PC-3 (cell line): Measurements from ENCODE around the gene ATXN10. TPM values are rescaled to one million over a fixed set of nuclear protein-coding genes. Genes with fewer than 3 reads are reported as not detected.

Experiments used
- ATAC-seq: fragments of 200-7000 bp; cut with Tn5 transposase; 2 replicates; pipeline ENCODE4 v1.9.1; 2020; ENCODE audit warnings: mild to moderate bottlenecking, moderate library complexity
- BruUV-seq: library from RNA; stranded (reverse); fragments of 400-500 nt; replicated peaks from 2 replicates; lab custom pipeline; 2021; lab: Mats Ljungman, UMichigan
- CTCF ChIA-PET: fragments of 300-600 bp; sonication (Branson Sonifier 250); formaldehyde crosslinking; loops from one replicate; lab custom pipeline; 2022; ENCODE audit warnings: antibody characterized with exemption; lab: Charles Lee
- POLR2A ChIA-PET: fragments of 300-600 bp; sonication (Branson Sonifier 250); formaldehyde crosslinking; loops from one replicate; lab custom pipeline; 2022; ENCODE audit warnings: antibody characterized with exemption; ENCODE audit not compliant: unreplicated experiment; lab: Charles Lee
- DNase-seq: peaks from one replicate; pipeline ENCODE4 v3.0.0-alpha.2; 2015
- H2AFZ ChIP-seq: fragments of 300-600 bp; sonication (generic); 2 replicates; pipeline ENCODE4 v1.6.0; 2016; ENCODE audit warnings: antibody characterized with exemption, low read length
- H3F3A ChIP-seq: fragments of 300-600 bp; sonication (generic); one replicate; pipeline ENCODE4 v1.6.0; 2017; ENCODE audit warnings: antibody characterized with exemption, low read length, control low read depth, mild to moderate bottlenecking; ENCODE audit not compliant: unreplicated experiment
- H3K27ac ChIP-seq: fragments of 300-600 bp; sonication (generic); 2 replicates; pipeline ENCODE4 v1.5.1; 2016; ENCODE audit warnings: mild to moderate bottlenecking, low read length
- H3K27me3 ChIP-seq: fragments of 300-600 bp; sonication (generic); 2 replicates; pipeline ENCODE4 v1.6.1; 2016; ENCODE audit warnings: low read length, mixed read lengths
- H3K36me3 ChIP-seq: fragments of 300-600 bp; sonication (generic); 2 replicates; pipeline ENCODE4 v1.6.1; 2016; ENCODE audit warnings: low read depth, mixed run types, low read length, mixed read lengths
- H3K4me1 ChIP-seq: fragments of 300-600 bp; sonication (generic); 2 replicates; pipeline ENCODE4 v1.5.1; 2016; ENCODE audit warnings: low read length; ENCODE audit not compliant: insufficient read depth
- H3K4me2 ChIP-seq: fragments of 300-600 bp; sonication (generic); 2 replicates; pipeline ENCODE4 v1.6.0; 2016; ENCODE audit warnings: low read length
- H3K4me3 ChIP-seq: fragments of 300-600 bp; sonication (generic); 2 replicates; pipeline ENCODE4 v1.5.1; 2016; ENCODE audit warnings: mild to moderate bottlenecking, low read length, mixed read lengths
- H3K79me2 ChIP-seq: fragments of 300-600 bp; sonication (generic); 2 replicates; pipeline ENCODE4 v1.6.1; 2017; ENCODE audit warnings: low read length, mixed read lengths
- H3K9ac ChIP-seq: fragments of 300-600 bp; sonication (generic); 2 replicates; pipeline ENCODE4 v1.6.0; 2016; ENCODE audit warnings: mild to moderate bottlenecking, low read length
- H3K9me2 ChIP-seq: fragments of 300-600 bp; sonication (generic); replicated peaks from 2 replicates; pipeline ENCODE4 v1.6.1; 2016; ENCODE audit warnings: mixed run types, low read length, mixed read lengths
- H3K9me3 ChIP-seq: fragments of 300-600 bp; sonication (generic); 2 replicates; pipeline ENCODE4 v1.6.1; 2016; ENCODE audit warnings: low read length, mixed read lengths
- H4K20me1 ChIP-seq: fragments of 300-600 bp; sonication (generic); 2 replicates; pipeline ENCODE4 v1.6.1; 2016; ENCODE audit warnings: low read length, mixed read lengths
- CTCF ChIP-seq: fragments of 300-600 bp; sonication (generic); conservative IDR thresholded peaks from 2 replicates; pipeline ENCODE4 v1.5.1; 2017; ENCODE audit warnings: antibody characterized with exemption, low read depth, mild to moderate bottlenecking, low read length
- EZH2 ChIP-seq: fragments of 300-600 bp; sonication (generic); IDR thresholded peaks from one replicate; pipeline ENCODE4 v1.6.1; 2017; ENCODE audit warnings: antibody characterized with exemption, mild to moderate bottlenecking, low read length; ENCODE audit not compliant: unreplicated experiment
- EZH2phosphoT487 ChIP-seq: fragments of 300-600 bp; sonication (generic); IDR thresholded peaks from 2 replicates; pipeline ENCODE4 v1.6.1; 2018; ENCODE audit warnings: mild to moderate bottlenecking, antibody characterized with exemption, low read length, borderline replicate concordance
- intact Hi-C: fragments of 100-400 bp; cut with micrococcal nuclease; formaldehyde crosslinking; loops from 2 replicates; pipeline ENCODE4 v1.9.0; 2023
- total RNA-seq: library from RNA; depleted of rRNA; stranded (reverse); fragments of >200 nt; gene quantifications from 2 replicates; pipeline ENCODE4 v1.2.3, GENCODE V29; 2014

Gene ATXN10
- total RNA-seq, 1 experiment from 2014 or later, result 40.6 TPM

GRCh38 chr22:45855961-45856360 is 184.3 kb downstream of the ATXN10 start:
- intact Hi-C loops, result no loop called here
- BruUV-seq, result no TSS peak
- ChIA-PET CTCF (no interaction called here), POLR2A (no interaction called here)
- 0 out of 2 replicates have a peak, but pooled peaks cover 7% of the 10 kb centered on the region for H3K9me3 ChIP-seq
- DNase-seq (no peak), ATAC-seq (no peak)
- no peaks in the 10 kb centered on the region for H3K27me3 ChIP-seq
- peaks cover 24% of the 10 kb centered on the region for H3K36me3 ChIP-seq
- H3K9ac ChIP-seq, result no peak overlapping the region
- H3F3A ChIP-seq, result no peaks in the 10 kb centered on the region
- H4K20me1 ChIP-seq, result no peaks in the 10 kb centered on the region
- no peak overlapping the region for H3K4me2 ChIP-seq
- no peak overlapping the region for H2AFZ ChIP-seq
- no peaks in the 10 kb centered on the region for H3K79me2 ChIP-seq
- no peak overlapping the region for H3K27ac ChIP-seq
- peaks cover 19% of the 10 kb centered on the region for H3K4me1 ChIP-seq
- no peak overlapping the region for H3K4me3 ChIP-seq
- H3K9me2 ChIP-seq, result no peaks in the 10 kb centered on the region
- TF ChIP-seq EZH2 (no peak), EZH2phosphoT487 (no peak), CTCF (no peak)

GRCh38 chr22:45857519-45857918 is 185.9 kb downstream of the ATXN10 start:
- no peak overlapping the region for H3K4me3 ChIP-seq
- no peaks in the 10 kb centered on the region for H4K20me1 ChIP-seq
- no peaks in the 10 kb centered on the region for H3K79me2 ChIP-seq
- no peak for DNase-seq
- H3K4me2 ChIP-seq, result no peak overlapping the region
- TF ChIP-seq EZH2, result no peak
- no peak for TF ChIP-seq CTCF
- TF ChIP-seq EZH2phosphoT487, result no peak
- peaks cover 26% of the 10 kb centered on the region for H3K4me1 ChIP-seq
- H3K9ac ChIP-seq, result no peak overlapping the region
- no TSS peak for BruUV-seq
- POLR2A ChIA-PET, result no interaction called here
- H3K9me2 ChIP-seq, result no peaks in the 10 kb centered on the region
- no peaks in the 10 kb centered on the region for H3F3A ChIP-seq
- H2AFZ ChIP-seq, result no peak overlapping the region
- H3K36me3 ChIP-seq, result peaks cover 10% of the 10 kb centered on the region
- intact Hi-C loops, result no loop called here
- H3K9me3 ChIP-seq, result no peaks in the 10 kb centered on the region
- H3K27ac ChIP-seq, result no peak overlapping the region
- no peak for ATAC-seq
- CTCF ChIA-PET, result no interaction called here
- H3K27me3 ChIP-seq, result no peaks in the 10 kb centered on the region

- peak; percentile 89 for ATAC-seq
- peak; percentile 84 for DNase-seq
- no peaks in the 10 kb centered on the region for H4K20me1 ChIP-seq
- TF ChIP-seq CTCF (no peak), EZH2 (no peak), EZH2phosphoT487 (no peak)
- H3K9me2 ChIP-seq, result no peaks in the 10 kb centered on the region
- ChIA-PET POLR2A (interaction anchor here (0.6 kb wide), 1 partner anchor 88 kb away, joined by 3 read pairs; no protein-coding TSS in a partner anchor), CTCF (no interaction called here)
- no peaks in the 10 kb centered on the region for H3K79me2 ChIP-seq
- no peak overlapping the region for H3K4me3 ChIP-seq
- peaks cover 36% of the 10 kb centered on the region for H3K4me1 ChIP-seq
- peak overlapping the region; percentile 94 for H3K27ac ChIP-seq
- no peaks in the 10 kb centered on the region for H3K27me3 ChIP-seq
- BruUV-seq, result no TSS peak
- no peaks in the 10 kb centered on the region for H3K36me3 ChIP-seq
- H3K4me2 ChIP-seq, result peak overlapping the region; percentile 39
- peak overlapping the region; percentile 76 for H3K9ac ChIP-seq
- intact Hi-C loops, result no loop called here
- no peaks in the 10 kb centered on the region for H3K9me3 ChIP-seq
- H2AFZ ChIP-seq, result no peak overlapping the region
- no peaks in the 10 kb centered on the region for H3F3A ChIP-seq
These were observed 187.9 kb downstream of the ATXN10 start for GRCh38 chr22:45859231-45860161.
